PC-3 (cell line): Measurements from ENCODE around the gene FGD5. TPM values are rescaled to one million over a fixed set of nuclear protein-coding genes. Genes with fewer than 3 reads are reported as not detected.

Source experiments
- ATAC-seq: fragments of 200-7000 bp; cut with Tn5 transposase; 2 replicates; pipeline ENCODE4 v1.9.1; 2020; ENCODE audit warnings: mild to moderate bottlenecking, moderate library complexity
- BruUV-seq: library from RNA; stranded (reverse); fragments of 400-500 nt; replicated peaks from 2 replicates; lab custom pipeline; 2021; lab: Mats Ljungman, UMichigan
- CTCF ChIA-PET: fragments of 300-600 bp; sonication (Branson Sonifier 250); formaldehyde crosslinking; loops from one replicate; lab custom pipeline; 2022; ENCODE audit warnings: antibody characterized with exemption; lab: Charles Lee
- POLR2A ChIA-PET: fragments of 300-600 bp; sonication (Branson Sonifier 250); formaldehyde crosslinking; loops from one replicate; lab custom pipeline; 2022; ENCODE audit warnings: antibody characterized with exemption; ENCODE audit not compliant: unreplicated experiment; lab: Charles Lee
- DNase-seq: peaks from one replicate; pipeline ENCODE4 v3.0.0-alpha.2; 2015
- H2AFZ ChIP-seq: fragments of 300-600 bp; sonication (generic); 2 replicates; pipeline ENCODE4 v1.6.0; 2016; ENCODE audit warnings: antibody characterized with exemption, low read length
- H3F3A ChIP-seq: fragments of 300-600 bp; sonication (generic); one replicate; pipeline ENCODE4 v1.6.0; 2017; ENCODE audit warnings: antibody characterized with exemption, low read length, control low read depth, mild to moderate bottlenecking; ENCODE audit not compliant: unreplicated experiment
- H3K27ac ChIP-seq: fragments of 300-600 bp; sonication (generic); 2 replicates; pipeline ENCODE4 v1.5.1; 2016; ENCODE audit warnings: mild to moderate bottlenecking, low read length
- H3K27me3 ChIP-seq: fragments of 300-600 bp; sonication (generic); 2 replicates; pipeline ENCODE4 v1.6.1; 2016; ENCODE audit warnings: low read length, mixed read lengths
- H3K36me3 ChIP-seq: fragments of 300-600 bp; sonication (generic); 2 replicates; pipeline ENCODE4 v1.6.1; 2016; ENCODE audit warnings: low read depth, mixed run types, low read length, mixed read lengths
- H3K4me1 ChIP-seq: fragments of 300-600 bp; sonication (generic); 2 replicates; pipeline ENCODE4 v1.5.1; 2016; ENCODE audit warnings: low read length; ENCODE audit not compliant: insufficient read depth
- H3K4me2 ChIP-seq: fragments of 300-600 bp; sonication (generic); 2 replicates; pipeline ENCODE4 v1.6.0; 2016; ENCODE audit warnings: low read length
- H3K4me3 ChIP-seq: fragments of 300-600 bp; sonication (generic); 2 replicates; pipeline ENCODE4 v1.5.1; 2016; ENCODE audit warnings: mild to moderate bottlenecking, low read length, mixed read lengths
- H3K79me2 ChIP-seq: fragments of 300-600 bp; sonication (generic); 2 replicates; pipeline ENCODE4 v1.6.1; 2017; ENCODE audit warnings: low read length, mixed read lengths
- H3K9ac ChIP-seq: fragments of 300-600 bp; sonication (generic); 2 replicates; pipeline ENCODE4 v1.6.0; 2016; ENCODE audit warnings: mild to moderate bottlenecking, low read length
- H3K9me2 ChIP-seq: fragments of 300-600 bp; sonication (generic); replicated peaks from 2 replicates; pipeline ENCODE4 v1.6.1; 2016; ENCODE audit warnings: mixed run types, low read length, mixed read lengths
- H3K9me3 ChIP-seq: fragments of 300-600 bp; sonication (generic); 2 replicates; pipeline ENCODE4 v1.6.1; 2016; ENCODE audit warnings: low read length, mixed read lengths
- H4K20me1 ChIP-seq: fragments of 300-600 bp; sonication (generic); 2 replicates; pipeline ENCODE4 v1.6.1; 2016; ENCODE audit warnings: low read length, mixed read lengths
- CTCF ChIP-seq: fragments of 300-600 bp; sonication (generic); conservative IDR thresholded peaks from 2 replicates; pipeline ENCODE4 v1.5.1; 2017; ENCODE audit warnings: antibody characterized with exemption, low read depth, mild to moderate bottlenecking, low read length
- EZH2 ChIP-seq: fragments of 300-600 bp; sonication (generic); IDR thresholded peaks from one replicate; pipeline ENCODE4 v1.6.1; 2017; ENCODE audit warnings: antibody characterized with exemption, mild to moderate bottlenecking, low read length; ENCODE audit not compliant: unreplicated experiment
- EZH2phosphoT487 ChIP-seq: fragments of 300-600 bp; sonication (generic); IDR thresholded peaks from 2 replicates; pipeline ENCODE4 v1.6.1; 2018; ENCODE audit warnings: mild to moderate bottlenecking, antibody characterized with exemption, low read length, borderline replicate concordance
- intact Hi-C: fragments of 100-400 bp; cut with micrococcal nuclease; formaldehyde crosslinking; loops from 2 replicates; pipeline ENCODE4 v1.9.0; 2023
- total RNA-seq: library from RNA; depleted of rRNA; stranded (reverse); fragments of >200 nt; gene quantifications from 2 replicates; pipeline ENCODE4 v1.2.3, GENCODE V29; 2014

FGD5 gene
- total RNA-seq, 1 experiment from 2014 or later, result not detected

GRCh38 chr3:14883226-14883625, 64.5 kb downstream of the FGD5 start:
- CTCF ChIA-PET, result no interaction called here
- Histone ChIP-seq H3F3A (no peaks in the 10 kb centered on the region), H3K79me2 (no peaks in the 10 kb centered on the region), H3K4me2 (no peak overlapping the region), H3K9ac (no peak overlapping the region), H3K4me3 (no peak overlapping the region), H3K9me3 (no peaks in the 10 kb centered on the region), H3K4me1 (no peaks in the 10 kb centered on the region), H3K36me3 (no peaks in the 10 kb centered on the region), H3K27ac (no peak overlapping the region), H2AFZ (no peak overlapping the region), H3K9me2 (no peaks in the 10 kb centered on the region), H3K27me3 (peaks cover 34% of the 10 kb centered on the region), H4K20me1 (no peaks in the 10 kb centered on the region)
- ATAC-seq (no peak), DNase-seq (no peak)
- POLR2A ChIA-PET, result no interaction called here
- BruUV-seq, result no TSS peak
- TF ChIP-seq CTCF (no peak), EZH2 (no peak), EZH2phosphoT487 (no peak)
- intact Hi-C loops, result no loop called here

GRCh38 chr3:14884665-14885064, 65.9 kb downstream of the FGD5 start:
- ChIA-PET POLR2A (no interaction called here), CTCF (no interaction called here)
- H4K20me1 ChIP-seq, result no peaks in the 10 kb centered on the region
- H3K9me3 ChIP-seq, result no peaks in the 10 kb centered on the region
- no peaks in the 10 kb centered on the region for H3K79me2 ChIP-seq
- H3K4me1 ChIP-seq, result no peaks in the 10 kb centered on the region
- no peaks in the 10 kb centered on the region for H3K36me3 ChIP-seq
- no peak overlapping the region for H3K9ac ChIP-seq
- TF ChIP-seq EZH2phosphoT487 (no peak), CTCF (no peak), EZH2 (no peak)
- ATAC-seq (no peak), DNase-seq (no peak)
- peaks cover 47% of the 10 kb centered on the region for H3K27me3 ChIP-seq
- BruUV-seq, result no TSS peak
- intact Hi-C loops, result no loop called here
- no peaks in the 10 kb centered on the region for H3F3A ChIP-seq
- no peak overlapping the region for H3K4me3 ChIP-seq
- H3K27ac ChIP-seq, result no peak overlapping the region
- no peak overlapping the region for H2AFZ ChIP-seq
- H3K9me2 ChIP-seq, result no peaks in the 10 kb centered on the region
- no peak overlapping the region for H3K4me2 ChIP-seq

- POLR2A ChIA-PET, result no interaction called here
- intact Hi-C loops, result no loop called here
- no peaks in the 10 kb centered on the region for H3K36me3 ChIP-seq
- no peak overlapping the region for H2AFZ ChIP-seq
- H4K20me1 ChIP-seq, result no peaks in the 10 kb centered on the region
- no peaks in the 10 kb centered on the region for H3K9me2 ChIP-seq
- no peak for ATAC-seq
- H3F3A ChIP-seq, result no peaks in the 10 kb centered on the region
- peaks cover 54% of the 10 kb centered on the region for H3K27me3 ChIP-seq
- no peaks in the 10 kb centered on the region for H3K4me1 ChIP-seq
- no peak for DNase-seq
- H3K79me2 ChIP-seq, result no peaks in the 10 kb centered on the region
- no peak overlapping the region for H3K27ac ChIP-seq
- CTCF ChIA-PET, result no interaction called here
- no peak overlapping the region for H3K4me3 ChIP-seq
- no peak overlapping the region for H3K4me2 ChIP-seq
- TF ChIP-seq CTCF (no peak), EZH2 (no peak), EZH2phosphoT487 (no peak)
- H3K9me3 ChIP-seq, result no peaks in the 10 kb centered on the region
- BruUV-seq, result no TSS peak
- no peak overlapping the region for H3K9ac ChIP-seq
Observed at GRCh38 chr3:14885307-14885706, 66.5 kb downstream of the FGD5 start.
